ENCODE data around the gene COL1A1.
A peak's percentile ranks its signal among the peaks of the same experiment; 100 is the strongest.

The COL1A1 gene

GRCh38 chr17:50184064-50184463 lies 17.4 kb downstream of the COL1A1 start:
- peak; percentile 62 for DNase-seq
- H3K4me3 ChIP-seq (ENCODE audit: low read length) = no peak overlapping the region
- H3K27me3 ChIP-seq (ENCODE audit: insufficient read depth, low read length, poor library complexity) = no peaks in the 10 kb centered on the region
- H3K4me2 ChIP-seq (ENCODE audit: low read length) = no peak overlapping the region
- no peak overlapping the region for H4K5ac ChIP-seq (ENCODE audit: low read length)
- no peak overlapping the region for H3K18ac ChIP-seq (ENCODE audit: low read length)
- H4K8ac ChIP-seq (ENCODE audit: low read depth, low read length) = no peak overlapping the region
- no peaks in the 10 kb centered on the region for H3K36me3 ChIP-seq (ENCODE audit: control insufficient read depth, insufficient read depth, low read length)
- H2AK5ac ChIP-seq (ENCODE audit: low read length) = no peak overlapping the region
- H3K4ac ChIP-seq (ENCODE audit: low read depth, low read length) = no peak overlapping the region
- WGBS (ENCODE audit: extremely low coverage, insufficient coverage, low lambda C conversion rate) = no CpG with 5 or more reads among the region's 8 CpGs
- no peaks in the 10 kb centered on the region for H3K79me2 ChIP-seq (ENCODE audit: control insufficient read depth, insufficient read depth, low read length)
- H3K9ac ChIP-seq (ENCODE audit: low read length) = no peak overlapping the region
- no peak overlapping the region for H3K56ac ChIP-seq (ENCODE audit: low read length)
- no peaks in the 10 kb centered on the region for H3K4me1 ChIP-seq (ENCODE audit: control insufficient read depth, low read depth, low read length)
- H3K27ac ChIP-seq (ENCODE audit: low read depth, low read length) = no peak overlapping the region
- no peaks in the 10 kb centered on the region for H3K79me1 ChIP-seq (ENCODE audit: low read length)
- H2BK15ac ChIP-seq (replicated peaks; ENCODE audit: low read depth) = no peak overlapping the region
- H3K23ac ChIP-seq (ENCODE audit: low read length) = no peak overlapping the region
- no peak overlapping the region for H2BK120ac ChIP-seq (ENCODE audit: low read depth, low read length)
- no peak overlapping the region for H2BK5ac ChIP-seq (ENCODE audit: low read length)

GRCh38 chr17:50183421-50183994 lies 17.9 kb downstream of the COL1A1 start:
- H3K4me1 ChIP-seq (ENCODE audit: control insufficient read depth, low read depth, low read length) = peaks cover 2% of the 10 kb centered on the region
- H3K79me1 ChIP-seq (ENCODE audit: low read length) = no peaks in the 10 kb centered on the region
- H2AK5ac ChIP-seq (ENCODE audit: low read length) = no peak overlapping the region
- no peak overlapping the region for H2BK120ac ChIP-seq (ENCODE audit: low read depth, low read length)
- no peak overlapping the region for H2BK5ac ChIP-seq (ENCODE audit: low read length)
- no peak overlapping the region for H3K4me3 ChIP-seq (ENCODE audit: low read length)
- DNase-seq = no peak
- no peak overlapping the region for H2BK15ac ChIP-seq (replicated peaks; ENCODE audit: low read depth)
- no peak overlapping the region for H3K56ac ChIP-seq (ENCODE audit: low read length)
- H4K8ac ChIP-seq (ENCODE audit: low read depth, low read length) = no peak overlapping the region
- H3K23ac ChIP-seq (ENCODE audit: low read length) = no peak overlapping the region
- H3K4me2 ChIP-seq (ENCODE audit: low read length) = no peak overlapping the region
- no peaks in the 10 kb centered on the region for H3K27me3 ChIP-seq (ENCODE audit: insufficient read depth, low read length, poor library complexity)
- H3K4ac ChIP-seq (ENCODE audit: low read depth, low read length) = no peak overlapping the region
- H3K9ac ChIP-seq (ENCODE audit: low read length) = no peak overlapping the region
- no peaks in the 10 kb centered on the region for H3K36me3 ChIP-seq (ENCODE audit: control insufficient read depth, insufficient read depth, low read length)
- no peak overlapping the region for H4K5ac ChIP-seq (ENCODE audit: low read length)
- H3K18ac ChIP-seq (ENCODE audit: low read length) = no peak overlapping the region
- no peaks in the 10 kb centered on the region for H3K79me2 ChIP-seq (ENCODE audit: control insufficient read depth, insufficient read depth, low read length)
- no peak overlapping the region for H3K27ac ChIP-seq (ENCODE audit: low read depth, low read length)
- WGBS (ENCODE audit: extremely low coverage, insufficient coverage, low lambda C conversion rate) = 100% methylated on average over 1 of the region's 12 CpGs

GRCh38 chr17:50182783-50183420 lies 18.5 kb downstream of the COL1A1 start:
- H3K56ac ChIP-seq (ENCODE audit: low read length) = no peak overlapping the region
- H2BK15ac ChIP-seq (replicated peaks; ENCODE audit: low read depth) = no peak overlapping the region
- no peaks in the 10 kb centered on the region for H3K36me3 ChIP-seq (ENCODE audit: control insufficient read depth, insufficient read depth, low read length)
- no peaks in the 10 kb centered on the region for H3K79me1 ChIP-seq (ENCODE audit: low read length)
- no peak overlapping the region for H3K4me3 ChIP-seq (ENCODE audit: low read length)
- DNase-seq = no peak
- H3K4me1 ChIP-seq (ENCODE audit: control insufficient read depth, low read depth, low read length) = peaks cover 2% of the 10 kb centered on the region
- no CpG with 5 or more reads among the region's 18 CpGs for WGBS (ENCODE audit: extremely low coverage, insufficient coverage, low lambda C conversion rate)
- H4K5ac ChIP-seq (ENCODE audit: low read length) = no peak overlapping the region
- no peak overlapping the region for H3K18ac ChIP-seq (ENCODE audit: low read length)
- H4K8ac ChIP-seq (ENCODE audit: low read depth, low read length) = no peak overlapping the region
- H3K9ac ChIP-seq (ENCODE audit: low read length) = no peak overlapping the region
- no peak overlapping the region for H3K27ac ChIP-seq (ENCODE audit: low read depth, low read length)
- H3K79me2 ChIP-seq (ENCODE audit: control insufficient read depth, insufficient read depth, low read length) = no peaks in the 10 kb centered on the region
- H2BK5ac ChIP-seq (ENCODE audit: low read length) = no peak overlapping the region
- H2BK120ac ChIP-seq (ENCODE audit: low read depth, low read length) = no peak overlapping the region
- H3K4ac ChIP-seq (ENCODE audit: low read depth, low read length) = no peak overlapping the region
- no peak overlapping the region for H2AK5ac ChIP-seq (ENCODE audit: low read length)
- H3K27me3 ChIP-seq (ENCODE audit: insufficient read depth, low read length, poor library complexity) = no peaks in the 10 kb centered on the region
- no peak overlapping the region for H3K23ac ChIP-seq (ENCODE audit: low read length)
- no peak overlapping the region for H3K4me2 ChIP-seq (ENCODE audit: low read length)

- Histone ChIP-seq H3K4me2 (ENCODE audit: low read length) (no peak overlapping the region), H4K5ac (ENCODE audit: low read length) (no peak overlapping the region), H3K56ac (ENCODE audit: low read length) (no peak overlapping the region), H3K27me3 (ENCODE audit: insufficient read depth, low read length, poor library complexity) (no peaks in the 10 kb centered on the region), H3K36me3 (ENCODE audit: control insufficient read depth, insufficient read depth, low read length) (no peaks in the 10 kb centered on the region), H2BK5ac (ENCODE audit: low read length) (no peak overlapping the region), H3K9ac (ENCODE audit: low read length) (no peak overlapping the region), H3K79me1 (ENCODE audit: low read length) (no peaks in the 10 kb centered on the region), H3K79me2 (ENCODE audit: control insufficient read depth, insufficient read depth, low read length) (no peaks in the 10 kb centered on the region), H3K23ac (ENCODE audit: low read length) (no peak overlapping the region), H3K27ac (ENCODE audit: low read depth, low read length) (no peak overlapping the region), H4K8ac (ENCODE audit: low read depth, low read length) (no peak overlapping the region), H3K4me3 (ENCODE audit: low read length) (no peak overlapping the region), H3K4me1 (ENCODE audit: control insufficient read depth, low read depth, low read length) (peaks cover 7% of the 10 kb centered on the region), H3K18ac (ENCODE audit: low read length) (no peak overlapping the region), H2BK15ac (replicated peaks; ENCODE audit: low read depth) (no peak overlapping the region), H3K4ac (ENCODE audit: low read depth, low read length) (no peak overlapping the region), H2AK5ac (ENCODE audit: low read length) (no peak overlapping the region), H2BK120ac (ENCODE audit: low read depth, low read length) (no peak overlapping the region)
- DNase-seq = no peak
- WGBS (ENCODE audit: extremely low coverage, insufficient coverage, low lambda C conversion rate) = no CpG with 5 or more reads among the region's 12 CpGs
These were observed 19.6 kb downstream of the COL1A1 start for GRCh38 chr17:50181591-50182560.

- no peak overlapping the region for H2AK5ac ChIP-seq (ENCODE audit: low read length)
- no peak overlapping the region for H4K8ac ChIP-seq (ENCODE audit: low read depth, low read length)
- no peaks in the 10 kb centered on the region for H3K79me2 ChIP-seq (ENCODE audit: control insufficient read depth, insufficient read depth, low read length)
- H3K36me3 ChIP-seq (ENCODE audit: control insufficient read depth, insufficient read depth, low read length) = no peaks in the 10 kb centered on the region
- H2BK120ac ChIP-seq (ENCODE audit: low read depth, low read length) = no peak overlapping the region
- H3K9ac ChIP-seq (ENCODE audit: low read length) = no peak overlapping the region
- no peak overlapping the region for H2BK15ac ChIP-seq (replicated peaks; ENCODE audit: low read depth)
- no peak overlapping the region for H3K23ac ChIP-seq (ENCODE audit: low read length)
- no peak overlapping the region for H3K4me3 ChIP-seq (ENCODE audit: low read length)
- no peaks in the 10 kb centered on the region for H3K79me1 ChIP-seq (ENCODE audit: low read length)
- H3K27ac ChIP-seq (ENCODE audit: low read depth, low read length) = no peak overlapping the region
- H3K18ac ChIP-seq (ENCODE audit: low read length) = no peak overlapping the region
- WGBS (ENCODE audit: extremely low coverage, insufficient coverage, low lambda C conversion rate) = no CpG with 5 or more reads among the region's 13 CpGs
- DNase-seq = no peak
- H4K5ac ChIP-seq (ENCODE audit: low read length) = no peak overlapping the region
- H3K4me1 ChIP-seq (ENCODE audit: control insufficient read depth, low read depth, low read length) = peaks cover 7% of the 10 kb centered on the region
- H3K56ac ChIP-seq (ENCODE audit: low read length) = no peak overlapping the region
- no peaks in the 10 kb centered on the region for H3K27me3 ChIP-seq (ENCODE audit: insufficient read depth, low read length, poor library complexity)
- H2BK5ac ChIP-seq (ENCODE audit: low read length) = no peak overlapping the region
- no peak overlapping the region for H3K4ac ChIP-seq (ENCODE audit: low read depth, low read length)
- H3K4me2 ChIP-seq (ENCODE audit: low read length) = no peak overlapping the region
These were observed 20.3 kb downstream of the COL1A1 start for GRCh38 chr17:50181144-50181543.
